ENCODE results near the gene MAL. TPM values are rescaled to one million over a fixed set of nuclear protein-coding genes. Genes with fewer than 3 reads are reported as not detected.
"Not testable (repeated sequence)": the region's sequence is repeated elsewhere in the genome, so short reads cannot be mapped to it uniquely, and the experiment has no call there.

Gene MAL
- total RNA-seq, 1 donor from 2014 or later: not detected

- DNase-seq (ENCODE audit: low read depth in 2 of 2): no peak
Observed at GRCh38 chr2:95087379-95087778, 61.9 kb downstream of the MAL start.

GRCh38 chr2:95091885-95092555 lies 66.5 kb downstream of the MAL start:
- no peak for DNase-seq (ENCODE audit: low read depth in 2 of 2)

- DNase-seq (ENCODE audit: low read depth in 2 of 2): not testable (repeated sequence)
Observed at GRCh38 chr2:95098273-95098672, 72.8 kb downstream of the MAL start.

- DNase-seq (ENCODE audit: low read depth in 2 of 2): no peak
Observed at GRCh38 chr2:95099910-95100309, 74.4 kb downstream of the MAL start.

Other genes starting within 250 kb of the MAL start
- not detected in 2 replicates for gene TEKT4, start 154.3 kb upstream of the MAL start, total RNA-seq
- 34.4 and 48.2 TPM in 2 replicates for gene MRPS5, start 96.1 kb downstream of the MAL start, total RNA-seq
- 5.2 and 13.9 TPM in 2 replicates for gene ZNF514, start 134.1 kb downstream of the MAL start, total RNA-seq
- gene ZNF2, start 140.1 kb downstream of the MAL start, total RNA-seq: 4.6 and 7.3 TPM in 2 replicates
- gene ZNF892, start 181.8 kb downstream of the MAL start, total RNA-seq: 4.4 and 4.8 TPM in 2 replicates
- gene PROM2, start 248.7 kb downstream of the MAL start, total RNA-seq: 0.20 and 0.22 TPM in 2 replicates

All from lung microvascular endothelial cell (primary cell).